ENCODE measurements around the gene STK32B. TPM values are rescaled to one million over a fixed set of nuclear protein-coding genes. Genes with fewer than 3 reads are reported as not detected.

The STK32B gene
- total and polyA plus RNA-seq, 2 experiments from 2014 or later: not detected

- no peaks in the 10 kb centered on the region for H3K27me3 ChIP-seq
- no peak for DNase-seq (ENCODE audit: low read depth in 1 of 2, low spot score in 1 of 2)
- no peak overlapping the region for H3K27ac ChIP-seq
- H3K4me3 ChIP-seq: no peak overlapping the region
- H3K36me3 ChIP-seq: no peaks in the 10 kb centered on the region
- no peak for TF ChIP-seq CTCF (IDR thresholded peaks at IDR 0.05; ENCODE audit: low read depth, low read length)
- no peaks in the 10 kb centered on the region for H3K4me1 ChIP-seq (ENCODE audit: low read depth)
- H3K9me3 ChIP-seq (ENCODE audit: low read depth): no peaks in the 10 kb centered on the region
These were observed 161.9 kb downstream of the STK32B start for GRCh38 chr4:5213087-5213595.

GRCh38 chr4:5215321-5215720 lies 164.0 kb downstream of the STK32B start:
- no peak for DNase-seq (ENCODE audit: low read depth in 1 of 2, low spot score in 1 of 2)
- Histone ChIP-seq H3K9me3 (ENCODE audit: low read depth) (no peaks in the 10 kb centered on the region), H3K27me3 (no peaks in the 10 kb centered on the region), H3K36me3 (no peaks in the 10 kb centered on the region), H3K4me1 (ENCODE audit: low read depth) (no peaks in the 10 kb centered on the region), H3K27ac (no peak overlapping the region), H3K4me3 (no peak overlapping the region)
- TF ChIP-seq CTCF (IDR thresholded peaks at IDR 0.05; ENCODE audit: low read depth, low read length): no peak

- Histone ChIP-seq H3K4me3 (no peak overlapping the region), H3K4me1 (ENCODE audit: low read depth) (no peaks in the 10 kb centered on the region), H3K36me3 (no peaks in the 10 kb centered on the region), H3K27ac (no peak overlapping the region), H3K9me3 (ENCODE audit: low read depth) (no peaks in the 10 kb centered on the region), H3K27me3 (no peaks in the 10 kb centered on the region)
- DNase-seq (ENCODE audit: low read depth in 1 of 2, low spot score in 1 of 2): no peak
- no peak for TF ChIP-seq CTCF (IDR thresholded peaks at IDR 0.05; ENCODE audit: low read depth, low read length)
These were observed 166.1 kb downstream of the STK32B start for GRCh38 chr4:5217421-5217820.

- Histone ChIP-seq H3K27me3 (no peaks in the 10 kb centered on the region), H3K9me3 (ENCODE audit: low read depth) (no peaks in the 10 kb centered on the region), H3K4me3 (no peak overlapping the region), H3K27ac (no peak overlapping the region), H3K4me1 (ENCODE audit: low read depth) (no peaks in the 10 kb centered on the region), H3K36me3 (no peaks in the 10 kb centered on the region)
- no peak for DNase-seq (ENCODE audit: low read depth in 1 of 2, low spot score in 1 of 2)
- TF ChIP-seq CTCF (IDR thresholded peaks at IDR 0.05; ENCODE audit: low read depth, low read length): no peak
These were observed 167.2 kb downstream of the STK32B start for GRCh38 chr4:5218376-5219069.

- TF ChIP-seq CTCF (IDR thresholded peaks at IDR 0.05; ENCODE audit: low read depth, low read length): no peak
- no peaks in the 10 kb centered on the region for H3K27me3 ChIP-seq
- no peak overlapping the region for H3K4me3 ChIP-seq
- no peak overlapping the region for H3K27ac ChIP-seq
- DNase-seq (ENCODE audit: low read depth in 1 of 2, low spot score in 1 of 2): peak; percentile 2 to 60
- no peaks in the 10 kb centered on the region for H3K4me1 ChIP-seq (ENCODE audit: low read depth)
- no peaks in the 10 kb centered on the region for H3K9me3 ChIP-seq (ENCODE audit: low read depth)
- no peaks in the 10 kb centered on the region for H3K36me3 ChIP-seq
These were observed 168.7 kb downstream of the STK32B start for GRCh38 chr4:5220028-5220427.

Data from cardiac muscle cell (in vitro differentiated cells and primary cell).